ENCODE measurements around the gene TFDP1.

DNA sequence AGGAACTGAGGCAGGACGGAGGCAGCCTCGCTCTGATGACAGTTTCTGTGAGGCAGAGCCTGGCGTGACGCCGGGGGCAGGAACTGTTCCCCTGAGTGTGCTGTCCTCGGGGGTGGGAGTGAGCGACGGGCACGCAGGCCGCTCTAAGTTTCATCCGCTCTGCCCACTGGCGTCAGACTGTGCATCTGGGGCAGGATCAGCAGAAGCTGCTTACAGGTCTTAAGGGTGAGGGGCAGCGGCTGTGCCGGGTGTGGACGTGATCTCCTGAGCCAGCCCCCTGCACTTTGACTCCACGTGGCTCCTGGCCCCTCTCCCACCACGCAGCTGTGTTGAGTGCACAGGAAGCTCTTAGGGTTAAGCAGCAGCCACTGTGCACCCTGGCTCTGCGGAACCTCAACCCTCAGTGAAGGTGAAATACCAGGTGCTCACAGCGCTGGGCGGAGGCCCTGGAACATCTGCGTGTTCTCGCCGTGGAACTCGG lies 84.0 kb downstream of the TFDP1 start:
- TF ChIP-seq, protein P1, sequence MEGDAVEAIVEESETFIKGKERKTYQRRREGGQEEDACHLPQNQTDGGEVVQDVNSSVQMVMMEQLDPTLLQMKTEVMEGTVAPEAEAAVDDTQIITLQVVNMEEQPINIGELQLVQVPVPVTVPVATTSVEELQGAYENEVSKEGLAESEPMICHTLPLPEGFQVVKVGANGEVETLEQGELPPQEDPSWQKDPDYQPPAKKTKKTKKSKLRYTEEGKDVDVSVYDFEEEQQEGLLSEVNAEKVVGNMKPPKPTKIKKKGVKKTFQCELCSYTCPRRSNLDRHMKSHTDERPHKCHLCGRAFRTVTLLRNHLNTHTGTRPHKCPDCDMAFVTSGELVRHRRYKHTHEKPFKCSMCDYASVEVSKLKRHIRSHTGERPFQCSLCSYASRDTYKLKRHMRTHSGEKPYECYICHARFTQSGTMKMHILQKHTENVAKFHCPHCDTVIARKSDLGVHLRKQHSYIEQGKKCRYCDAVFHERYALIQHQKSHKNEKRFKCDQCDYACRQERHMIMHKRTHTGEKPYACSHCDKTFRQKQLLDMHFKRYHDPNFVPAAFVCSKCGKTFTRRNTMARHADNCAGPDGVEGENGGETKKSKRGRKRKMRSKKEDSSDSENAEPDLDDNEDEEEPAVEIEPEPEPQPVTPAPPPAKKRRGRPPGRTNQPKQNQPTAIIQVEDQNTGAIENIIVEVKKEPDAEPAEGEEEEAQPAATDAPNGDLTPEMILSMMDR (IDR thresholded peaks at IDR 0.05), result no peak
- TF ChIP-seq POLR2A (IDR thresholded peaks at IDR 0.05), result no peak
